Esophagus mucosa (tissue), 1 donor: ENCODE data around the gene CLTRN. TPM values are rescaled to one million over a fixed set of nuclear protein-coding genes. Genes with fewer than 3 reads are reported as not detected.

Experiments
- ATAC-seq: fragments of 200-7000 bp; cut with Tn5 transposase; one replicate; pipeline ENCODE4 v1.9.1; 2020
- total RNA-seq: library from RNA; stranded (reverse); gene quantifications from one replicate; pipeline ENCODE4 v1.2.4, GENCODE V29; 2023
- donor health status: DM: yes; HTN: yes; CAD: no.

Gene CLTRN
- total RNA-seq, 1 donor from 2014 or later, result 0.20 TPM

DNA sequence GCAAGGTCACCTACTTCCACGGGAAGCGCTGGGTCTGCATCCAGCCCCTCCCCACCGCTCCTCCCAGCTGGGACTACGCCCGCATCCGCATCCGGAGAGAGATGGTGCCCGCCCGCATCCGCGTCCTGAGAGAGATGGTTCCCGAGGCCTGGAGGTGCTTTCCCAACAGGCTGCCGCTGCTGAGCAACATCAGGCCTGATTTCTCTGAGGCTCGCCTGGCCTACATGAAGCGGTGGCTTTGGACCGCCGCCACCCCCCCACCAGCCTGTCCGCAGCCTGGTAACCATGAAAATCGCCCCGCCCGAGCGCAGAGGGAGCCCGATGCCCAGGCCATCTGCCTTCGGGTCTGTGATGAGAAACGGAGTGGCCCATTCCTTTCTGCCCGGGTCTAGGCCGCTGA, 18.1 kb downstream of the CLTRN start:
- ATAC-seq, result no peak

DNA sequence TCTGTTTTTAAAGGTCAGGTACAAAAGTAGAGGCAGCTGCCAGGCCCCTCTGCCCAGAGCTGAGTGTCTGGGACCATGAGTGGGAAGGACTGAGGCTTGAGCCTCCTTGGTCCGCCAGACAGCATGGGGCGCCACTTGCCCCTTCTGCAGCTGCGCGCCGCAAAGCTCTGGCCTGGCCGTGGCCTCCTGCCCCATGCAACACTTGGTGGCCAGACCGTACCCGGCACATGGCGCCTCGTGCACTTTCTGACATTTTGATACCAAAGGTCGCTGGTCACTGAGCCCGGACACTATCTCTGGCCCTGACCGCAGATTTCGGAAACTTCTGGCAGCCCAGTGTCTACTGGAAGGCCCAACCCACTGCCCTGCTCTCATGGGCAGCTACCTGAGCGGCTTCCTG, 18.6 kb downstream of the CLTRN start:
- no peak for ATAC-seq

DNA sequence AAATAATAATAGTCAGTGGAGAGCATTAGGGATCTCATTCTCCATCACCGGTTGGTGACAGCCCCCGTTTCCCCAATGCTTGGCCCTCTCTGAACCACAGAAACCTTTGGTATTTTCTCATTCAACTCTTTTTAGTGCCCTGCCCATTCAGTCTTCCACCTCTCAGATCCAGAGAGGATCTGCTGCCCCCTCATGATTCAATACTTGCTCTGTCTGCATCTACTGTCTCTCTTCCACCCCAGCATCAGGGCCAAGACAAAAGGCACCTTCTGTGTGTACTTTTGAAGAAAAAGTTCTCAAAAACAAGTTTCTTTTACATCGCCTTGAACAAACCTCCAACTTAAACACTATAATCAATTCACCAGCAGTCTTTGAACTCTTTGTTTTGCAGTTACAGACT, 19.3 kb downstream of the CLTRN start:
- ATAC-seq, result no peak

DNA sequence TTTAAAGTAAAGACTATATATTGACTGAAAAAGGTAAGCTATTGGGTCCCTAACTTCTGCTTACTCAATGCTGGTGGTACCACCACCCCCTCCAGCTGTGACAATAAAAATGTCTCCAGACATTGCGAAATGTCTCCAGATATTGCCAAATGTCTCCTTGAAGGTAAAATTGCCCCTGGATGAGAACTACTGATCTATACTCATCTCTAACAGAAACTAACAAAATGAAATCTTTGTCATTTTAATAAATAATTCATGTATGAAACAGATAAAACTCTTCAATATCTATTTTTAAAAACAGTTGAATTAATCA, 20.1 kb downstream of the CLTRN start:
- ATAC-seq, result no peak

DNA sequence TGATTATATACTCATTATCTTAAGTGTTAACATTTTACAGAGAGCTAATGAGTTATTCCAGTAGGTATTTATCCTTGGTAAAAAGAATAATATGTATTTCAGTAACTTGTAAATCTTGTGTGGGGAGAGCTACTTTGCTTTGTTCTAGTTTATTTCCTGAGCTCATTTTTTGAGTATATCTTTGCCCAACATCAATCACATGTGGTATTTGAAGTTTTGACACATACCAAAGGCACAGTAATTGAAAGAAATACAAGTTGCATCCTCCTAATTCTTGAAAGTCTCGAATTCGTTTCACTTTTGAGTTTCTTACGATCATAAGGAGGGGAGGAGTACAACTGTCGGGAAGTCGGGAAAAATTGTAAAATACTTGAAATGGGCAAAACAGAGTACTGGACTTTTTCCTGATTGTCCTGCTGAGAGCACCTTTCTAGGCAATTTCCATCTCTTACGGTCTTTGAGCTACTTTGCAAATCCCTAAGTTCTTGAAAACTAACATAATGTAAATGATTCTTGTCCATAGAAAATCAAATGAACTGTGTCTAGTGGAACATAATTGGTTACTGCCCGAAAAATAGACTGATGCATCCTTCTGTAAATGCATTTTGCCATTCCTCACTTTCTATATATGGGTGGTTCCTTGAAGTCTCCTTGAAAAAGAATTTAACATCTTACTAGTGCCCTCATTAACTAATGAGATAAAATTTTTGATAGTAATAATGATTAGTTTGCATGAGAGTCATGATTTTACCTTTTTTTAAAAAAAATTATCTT, 20.6 kb downstream of the CLTRN start:
- ATAC-seq, result no peak

DNA sequence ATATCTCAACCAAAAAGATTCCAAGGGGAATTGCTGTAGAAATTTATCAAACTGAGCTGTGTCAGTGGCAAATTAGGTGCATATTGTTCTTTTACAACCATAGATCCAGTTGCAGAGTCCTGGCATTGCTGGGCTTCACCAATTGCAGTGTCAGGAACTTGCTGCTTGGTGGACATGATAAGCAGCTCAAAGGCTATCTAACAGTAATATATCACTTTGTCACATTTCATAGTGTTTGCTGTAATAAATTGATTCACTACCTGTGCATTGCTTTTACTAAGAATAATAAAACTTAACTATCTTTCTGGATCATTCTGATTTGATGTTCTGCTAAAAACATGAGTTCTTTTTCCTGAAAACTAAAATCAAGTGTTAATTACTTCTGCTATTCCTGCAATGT, 33.0 kb downstream of the CLTRN start:
- no peak for ATAC-seq

DNA sequence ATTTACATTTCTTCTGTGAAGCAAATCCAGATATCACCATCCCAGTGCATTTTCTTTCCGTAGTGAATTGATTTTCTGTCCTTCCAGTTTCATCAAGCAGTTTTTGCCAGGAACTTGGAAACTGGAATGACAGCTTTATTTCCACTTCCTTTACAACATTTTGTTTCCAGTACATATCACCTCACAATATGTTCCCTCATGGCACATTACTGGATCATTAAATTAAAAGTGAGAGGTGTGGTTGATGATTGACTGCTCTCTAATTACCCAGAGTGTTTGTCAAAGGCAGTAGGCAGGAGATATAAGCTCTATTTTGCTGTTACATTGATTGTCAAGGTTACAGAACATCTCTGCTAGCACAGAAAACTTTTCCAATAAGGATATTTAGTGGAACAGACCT, 41.6 kb downstream of the CLTRN start:
- ATAC-seq, result no peak

DNA sequence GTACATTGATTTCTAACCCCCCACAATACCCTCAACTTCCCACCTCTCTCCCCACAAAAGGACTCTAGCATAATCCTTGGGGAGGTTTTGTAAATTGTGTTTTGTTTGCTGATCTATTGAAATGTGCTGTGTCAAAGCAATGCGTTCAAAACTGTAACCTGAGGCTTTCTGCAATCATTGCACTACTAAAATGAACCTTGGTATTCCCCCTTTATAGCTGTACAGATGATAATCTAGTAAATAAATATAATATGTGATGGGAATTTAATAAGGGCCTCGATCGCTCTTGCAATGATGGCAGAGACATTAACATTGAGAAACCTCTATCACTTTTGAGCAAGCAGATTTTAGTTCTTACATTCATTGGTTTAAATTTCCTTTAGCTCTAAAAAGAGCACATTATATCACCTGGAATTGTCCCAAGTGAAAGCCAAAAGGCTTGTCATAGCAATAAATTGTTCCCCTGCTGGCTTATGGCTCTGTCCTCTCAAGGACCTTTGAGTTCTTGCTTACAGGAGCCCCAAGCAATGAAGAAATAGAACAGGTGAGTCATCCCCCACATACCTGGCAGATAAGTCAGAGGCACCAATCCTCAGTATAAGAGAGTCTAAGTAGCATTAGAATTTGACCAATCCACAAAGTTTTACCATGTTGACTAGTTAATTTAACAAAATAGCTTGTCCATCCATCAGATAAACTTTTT, 45.4 kb downstream of the CLTRN start:
- peak; percentile 98 for ATAC-seq

DNA sequence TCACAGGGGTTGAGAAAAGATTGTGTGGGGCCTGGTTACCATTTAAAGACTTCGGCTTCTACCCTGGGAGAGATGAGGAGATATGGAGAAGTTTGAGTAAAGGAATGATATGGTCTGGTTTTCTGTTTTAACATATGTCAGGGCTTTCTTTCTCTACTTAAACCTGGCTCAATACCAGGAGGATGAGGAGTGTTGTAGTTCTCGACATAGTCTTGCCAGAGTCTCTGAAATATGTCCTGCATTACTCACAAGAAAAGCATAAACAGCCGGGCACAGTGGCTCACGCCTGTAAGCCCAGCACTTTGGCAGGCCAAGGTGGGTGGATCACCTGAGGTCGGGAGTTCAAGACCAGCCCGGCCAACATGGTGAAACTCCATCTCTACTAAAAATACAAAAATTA, 47.5 kb downstream of the CLTRN start:
- ATAC-seq, result no peak

DNA sequence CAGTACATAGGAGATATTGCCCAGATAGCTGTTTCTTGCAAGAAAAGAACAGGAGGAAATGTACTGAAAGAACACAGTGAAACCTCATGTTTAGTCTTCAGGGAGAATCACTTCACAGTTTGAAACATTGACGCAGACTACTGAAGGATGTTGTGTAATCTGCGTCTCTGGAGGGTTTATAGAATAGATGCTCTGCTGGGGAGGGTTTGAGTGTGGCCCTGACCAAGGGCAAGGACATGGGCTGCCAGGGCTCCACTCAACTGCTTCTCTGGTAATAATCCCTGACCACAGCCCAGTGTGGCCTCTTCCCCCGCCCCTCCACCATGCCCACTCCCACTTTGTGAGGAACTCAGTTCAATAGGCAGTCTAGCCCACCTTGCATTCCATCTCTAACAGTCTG, 48.1 kb downstream of the CLTRN start:
- no peak for ATAC-seq

DNA sequence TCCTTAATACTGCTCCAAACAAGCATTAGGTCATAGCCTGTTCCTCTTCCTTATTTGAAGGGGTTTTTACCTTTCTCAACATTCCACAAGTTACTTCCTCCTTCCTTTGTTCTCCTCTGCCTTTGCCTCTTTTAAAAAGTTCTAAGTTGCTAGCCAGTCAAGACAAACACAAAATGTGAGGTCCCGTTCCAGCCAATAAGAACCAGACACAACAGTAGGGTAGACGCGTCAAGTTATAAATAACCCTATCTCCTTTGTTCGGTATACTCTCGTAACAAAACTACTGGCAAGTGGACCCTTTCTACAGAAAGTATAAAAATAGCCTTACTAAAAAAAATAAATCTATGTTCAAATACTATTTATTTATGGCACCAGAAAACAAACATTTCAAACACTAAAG, 57.5 kb downstream of the CLTRN start:
- no peak for ATAC-seq

DNA sequence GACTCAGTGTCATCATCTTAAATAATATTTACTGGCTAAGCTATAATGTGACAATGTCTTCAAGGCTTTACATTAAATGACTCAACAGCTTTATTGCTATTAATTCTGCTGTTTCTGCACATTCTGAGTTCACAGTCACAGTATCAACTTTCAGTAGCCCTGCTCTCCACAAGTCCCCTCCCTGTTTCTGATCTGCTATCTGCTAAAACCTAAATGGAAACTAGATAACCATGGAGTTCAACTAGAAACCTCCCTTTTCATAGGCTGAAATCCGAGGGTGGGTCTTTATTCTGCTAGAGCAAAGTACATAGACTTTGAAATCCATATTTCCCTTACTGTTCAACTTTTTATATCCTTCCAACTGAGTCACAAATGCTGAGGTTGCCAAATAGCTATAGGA, 58.5 kb downstream of the CLTRN start:
- ATAC-seq, result peak; percentile 48

DNA sequence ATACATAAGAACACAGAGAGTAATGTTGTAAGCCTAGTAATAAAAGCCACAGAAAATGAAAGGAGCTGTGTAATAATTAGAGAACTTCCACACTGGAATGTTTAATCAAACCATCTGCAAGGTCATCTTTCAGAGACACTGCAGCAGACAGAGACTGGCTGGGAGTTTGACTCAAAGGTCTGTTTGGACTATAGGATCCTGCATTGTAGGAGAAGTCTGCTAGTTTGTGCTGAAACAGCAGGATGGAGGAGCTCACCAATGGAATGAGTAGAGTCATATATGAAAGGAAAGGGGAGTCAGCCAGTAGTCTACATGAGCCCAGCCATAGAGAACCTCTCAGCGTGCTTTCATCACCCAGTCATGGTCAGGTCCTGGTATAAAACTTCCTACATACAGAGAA, 59.4 kb downstream of the CLTRN start:
- ATAC-seq, result no peak

DNA sequence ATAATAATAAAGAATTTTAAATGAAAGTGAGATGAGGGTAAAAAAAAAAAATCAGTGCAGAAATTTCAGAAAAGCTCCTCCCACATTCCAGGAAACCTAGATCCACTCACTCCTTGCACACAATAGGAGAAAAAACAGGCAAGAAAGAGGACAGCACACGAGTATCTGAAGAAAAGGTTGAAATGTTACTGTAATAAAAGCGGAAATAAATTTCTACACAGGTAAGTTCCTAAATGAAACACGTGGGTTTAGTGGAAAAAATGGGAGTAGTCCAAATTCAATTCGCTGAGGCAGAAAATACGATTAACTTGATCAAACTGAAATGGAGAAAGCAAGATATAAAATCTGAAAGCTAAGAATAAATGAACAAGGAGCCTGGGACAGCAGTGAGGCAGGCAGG, 61.8 kb downstream of the CLTRN start:
- no peak for ATAC-seq

DNA sequence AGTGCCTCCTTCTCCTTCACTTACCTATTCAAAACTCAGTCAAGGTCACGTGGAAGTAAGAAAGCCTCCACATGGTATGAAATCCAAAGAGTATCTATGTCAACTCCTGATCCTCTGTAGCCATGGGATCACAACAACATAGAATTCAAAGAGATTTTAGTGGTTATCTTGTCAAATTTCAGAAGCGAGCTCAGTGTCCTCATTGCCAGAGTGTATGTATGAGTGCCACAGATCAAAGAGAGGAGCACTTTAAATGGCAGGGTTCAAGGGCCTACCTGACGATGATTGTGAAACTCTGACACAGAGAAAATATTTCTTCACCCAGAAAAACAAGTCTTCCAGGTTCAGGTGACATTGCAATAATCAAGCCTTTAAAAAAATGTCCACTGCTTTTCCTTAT, 62.7 kb downstream of the CLTRN start:
- peak; percentile 55 for ATAC-seq

DNA sequence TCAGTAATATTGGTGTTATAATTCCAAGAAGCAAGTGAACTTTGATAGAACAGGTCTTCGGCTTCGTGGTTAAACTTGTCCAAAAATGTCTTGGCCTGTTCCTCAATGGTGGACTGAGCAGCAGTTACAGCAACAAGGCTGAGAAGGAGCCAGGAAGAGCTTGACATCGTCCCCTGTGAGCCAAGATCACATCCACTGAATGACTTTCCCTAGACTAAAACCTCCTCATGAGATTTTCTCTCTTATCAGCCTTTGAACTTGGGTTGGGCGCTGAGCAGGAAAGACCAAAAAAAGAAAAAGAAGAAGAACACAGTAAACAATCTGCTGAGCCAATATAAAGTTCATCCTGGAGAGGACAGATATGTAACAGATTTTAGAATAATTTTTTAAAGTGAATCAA, 63.9 kb downstream of the CLTRN start, which contains the start of gene ACE2:
Gene ACE2, minus strand, starts transcription at position 216 of the 400 bp plus-strand sequence. Its CDS starts 49 bp downstream, at position 167.
- ATAC-seq, result no peak

DNA sequence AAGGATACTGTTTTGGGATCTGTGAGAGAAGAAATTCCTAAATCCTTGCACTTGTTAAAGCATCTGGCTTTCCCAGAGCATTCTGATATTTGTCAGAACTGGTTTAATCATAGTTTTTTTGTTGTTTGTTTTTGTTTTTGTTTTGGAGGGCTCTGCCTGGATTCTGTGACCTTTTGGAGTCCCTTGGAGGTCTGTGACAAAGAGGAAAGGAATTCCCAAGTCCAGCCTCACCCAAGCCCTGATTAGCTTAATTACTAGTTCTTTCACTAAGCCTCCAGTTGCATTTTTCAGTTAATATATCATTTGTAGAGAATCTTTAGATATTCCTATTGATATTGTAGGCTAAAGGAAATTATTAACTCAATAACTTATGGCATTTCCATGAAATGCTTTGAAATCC, 64.6 kb downstream of the CLTRN start:
- ATAC-seq, result no peak

DNA sequence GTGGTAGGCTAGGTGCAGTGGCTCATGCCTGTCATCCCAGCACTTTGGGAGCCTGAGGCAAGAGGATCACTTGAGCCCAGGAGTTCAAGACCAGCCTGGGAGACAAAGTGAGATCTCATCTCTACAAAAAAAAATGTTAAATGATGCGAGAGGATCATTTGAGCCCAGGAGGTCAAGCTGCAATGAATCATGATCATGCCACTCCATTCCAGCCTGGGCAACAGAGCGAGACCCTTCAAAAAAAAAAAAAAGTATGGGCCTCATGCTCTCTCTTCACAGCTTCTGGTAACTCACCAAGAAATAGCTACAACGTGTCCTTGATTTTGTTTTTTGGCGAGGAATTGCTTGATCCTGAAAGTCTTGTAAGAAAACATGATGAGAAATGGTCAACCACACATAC, 65.1 kb downstream of the CLTRN start:
- no peak for ATAC-seq

DNA sequence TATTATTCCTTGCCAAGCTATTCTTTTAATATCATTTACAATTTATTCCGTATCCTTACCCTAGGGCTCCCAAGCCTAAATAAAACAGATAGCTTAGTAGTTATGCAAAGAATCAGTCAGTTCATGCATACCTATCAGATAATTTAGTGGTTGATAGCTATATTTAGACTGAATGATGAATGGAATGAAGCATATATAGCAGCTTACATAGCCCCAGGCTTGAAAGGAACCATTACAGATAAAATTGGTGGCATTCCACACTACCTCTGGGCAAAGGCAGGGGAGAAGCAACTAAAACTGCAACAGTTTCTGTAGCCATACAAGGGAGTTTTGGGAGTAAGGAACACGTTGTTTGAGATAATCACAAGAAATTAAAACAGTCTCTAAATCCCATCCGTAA, 66.6 kb downstream of the CLTRN start:
- no peak for ATAC-seq

DNA sequence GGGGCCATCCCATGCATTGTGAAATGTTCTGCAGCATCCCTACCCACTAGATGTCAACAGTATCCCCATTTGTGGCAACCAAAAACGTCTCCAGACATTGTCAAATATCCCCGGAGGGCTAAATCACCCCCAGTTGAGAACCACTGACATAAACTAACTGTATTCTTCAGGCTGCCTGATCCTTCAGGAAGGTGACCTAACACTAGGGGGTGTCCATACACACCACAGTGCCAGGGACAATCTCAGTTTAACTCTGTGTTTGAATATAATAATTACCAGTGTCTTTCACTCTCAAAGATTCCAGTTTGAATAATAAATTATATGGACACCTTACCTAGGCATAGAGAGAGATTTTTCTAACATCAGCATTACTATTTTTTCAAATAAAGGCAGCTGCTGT, 70.2 kb downstream of the CLTRN start:
- ATAC-seq, result no peak

DNA sequence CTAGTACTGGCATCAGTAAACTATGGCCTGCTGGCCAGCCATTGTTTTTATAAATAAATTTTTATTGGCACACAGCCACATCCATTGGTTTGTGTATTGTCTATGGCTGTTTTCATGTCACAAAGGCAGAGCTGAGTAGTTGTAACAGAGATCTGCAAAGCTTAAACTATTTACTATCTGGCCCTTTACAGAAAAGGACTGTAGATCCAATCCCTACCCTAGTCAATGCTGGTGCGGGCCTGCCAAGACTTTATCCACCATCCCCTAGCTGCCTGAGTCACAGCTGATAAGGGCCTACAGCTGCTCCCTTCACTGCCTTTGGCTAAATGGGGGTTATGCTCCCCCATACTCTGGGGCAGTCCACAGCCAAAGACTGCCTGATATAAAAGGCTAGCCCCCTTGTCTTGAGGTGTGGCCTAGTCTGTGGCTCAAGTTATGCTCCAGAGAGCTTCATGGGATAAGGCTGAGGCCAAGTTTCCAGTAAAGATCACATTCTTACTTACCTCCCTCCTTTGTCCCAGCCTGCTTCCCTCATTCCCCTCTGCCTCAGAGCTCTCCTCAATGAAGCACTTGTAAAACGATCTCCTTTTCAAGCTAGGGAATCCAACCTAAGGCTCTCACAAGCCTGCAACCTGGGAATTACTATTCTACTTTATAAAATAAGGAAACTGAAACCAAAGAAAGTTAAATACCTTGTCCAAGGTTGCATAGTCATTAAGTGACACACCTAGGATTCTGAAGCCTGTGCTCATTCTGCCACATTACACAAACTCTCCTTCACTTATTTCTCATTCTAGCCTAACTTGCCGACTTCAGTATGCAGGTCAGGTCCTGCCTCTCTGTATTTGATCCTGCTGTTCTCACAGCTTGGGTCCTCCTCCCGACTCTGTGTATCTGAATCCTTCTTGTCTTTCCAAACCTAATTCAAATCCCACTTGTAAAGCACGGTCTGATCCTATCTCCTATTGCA, 84.5 kb downstream of the CLTRN start:
- ATAC-seq, result peak; percentile 89
